H9 (cell line): ENCODE results near the gene UBL5. TPM values are rescaled to one million over a fixed set of nuclear protein-coding genes. Genes with fewer than 3 reads are reported as not detected.

Source experiments
- DNase-seq: peaks from one replicate; pipeline ENCODE4 v3.0.0-alpha.2; 2017
- H2AFZ ChIP-seq: one replicate; pipeline ENCODE4 v1.6.1; 2013; ENCODE audit warnings: mild to moderate bottlenecking, low read length, control low read depth, moderate library complexity
- H2AK5ac ChIP-seq: 2 replicates; pipeline ENCODE4 v1.6.1; 2013; ENCODE audit warnings: low read length, control low read depth, mixed read lengths; ENCODE audit not compliant: insufficient read length
- H2BK120ac ChIP-seq: one replicate; pipeline ENCODE4 v1.6.1; 2013; ENCODE audit warnings: low read depth, mild to moderate bottlenecking, low read length, control low read depth, inconsistent platforms; ENCODE audit not compliant: poor library complexity, severe bottlenecking
- H2BK12ac ChIP-seq: 2 replicates; pipeline ENCODE4 v1.6.1; 2013; ENCODE audit warnings: low read length, control low read depth, mixed read lengths, low read depth; ENCODE audit not compliant: insufficient read length
- H2BK15ac ChIP-seq: 2 replicates; pipeline ENCODE4 v1.6.1; 2013; ENCODE audit warnings: low read depth, low read length, control low read depth
- H2BK20ac ChIP-seq: one replicate; pipeline ENCODE4 v1.6.1; 2013; ENCODE audit warnings: low read depth, mild to moderate bottlenecking, low read length, control low read depth, inconsistent platforms; ENCODE audit not compliant: poor library complexity, severe bottlenecking
- H2BK5ac ChIP-seq: 2 replicates; pipeline ENCODE4 v1.6.1; 2013; ENCODE audit warnings: low read length, control low read depth, mixed read lengths; ENCODE audit not compliant: insufficient read length
- H3K14ac ChIP-seq: 2 replicates; pipeline ENCODE4 v1.6.1; 2013; ENCODE audit warnings: low read length, control low read depth; ENCODE audit not compliant: insufficient read depth
- H3K18ac ChIP-seq: 2 replicates; pipeline ENCODE4 v1.6.1; 2013; ENCODE audit warnings: low read depth, mild to moderate bottlenecking, mixed read lengths, low read length, control low read depth; ENCODE audit not compliant: insufficient read length
- H3K23ac ChIP-seq: 2 replicates; pipeline ENCODE4 v1.6.1; 2013; ENCODE audit warnings: low read length, control low read depth, mixed read lengths, low read depth; ENCODE audit not compliant: insufficient read length
- H3K23me2 ChIP-seq: 2 replicates; pipeline ENCODE4 v1.6.1; 2013; ENCODE audit warnings: low read depth, mild to moderate bottlenecking, mixed read lengths, low read length, control low read depth; ENCODE audit not compliant: insufficient read length, poor library complexity, severe bottlenecking
- H3K27ac ChIP-seq: 2 replicates; pipeline ENCODE4 v1.5.1; 2013; ENCODE audit warnings: low read length, control low read depth, mixed read lengths, low read depth; ENCODE audit not compliant: insufficient read length
- H3K27me3 ChIP-seq: 2 replicates; pipeline ENCODE4 v1.6.1; 2013; ENCODE audit warnings: low read length, control low read depth, inconsistent platforms; ENCODE audit not compliant: insufficient read depth
- H3K4ac ChIP-seq: 2 replicates; pipeline ENCODE4 v1.6.1; 2013; ENCODE audit warnings: low read depth, mild to moderate bottlenecking, control low read depth, inconsistent platforms, low read length, moderate library complexity
- H3K4me1 ChIP-seq: 2 replicates; pipeline ENCODE4 v1.6.1; 2013; ENCODE audit warnings: low read length, control low read depth, inconsistent platforms; ENCODE audit not compliant: insufficient read depth
- H3K4me2 ChIP-seq: 2 replicates; pipeline ENCODE4 v1.6.1; 2013; ENCODE audit warnings: low read length, control low read depth, mixed read lengths; ENCODE audit not compliant: insufficient read length, insufficient read depth
- H3K56ac ChIP-seq: 2 replicates; pipeline ENCODE4 v1.6.1; 2013; ENCODE audit warnings: low read depth, mild to moderate bottlenecking, mixed read lengths, low read length, control low read depth; ENCODE audit not compliant: insufficient read length
- H3K79me1 ChIP-seq: 2 replicates; pipeline ENCODE4 v1.6.1; 2013; ENCODE audit warnings: low read depth, mild to moderate bottlenecking, moderate library complexity, low read length, control low read depth, inconsistent platforms; ENCODE audit not compliant: insufficient read depth, poor library complexity, severe bottlenecking
- H3K79me2 ChIP-seq: 2 replicates; pipeline ENCODE4 v1.6.1; 2013; ENCODE audit warnings: low read length, control low read depth, inconsistent platforms; ENCODE audit not compliant: insufficient read depth
- H3K9ac ChIP-seq: 2 replicates; pipeline ENCODE4 v1.6.1; 2013; ENCODE audit warnings: low read length, control low read depth, mixed read lengths; ENCODE audit not compliant: insufficient read length; ENCODE audit errors: extremely low read depth
- H3K9me3 ChIP-seq: one replicate; pipeline ENCODE4 v1.6.1; 2013; ENCODE audit warnings: low read depth, low read length, inconsistent platforms; ENCODE audit not compliant: control insufficient read depth
- H3T11ph ChIP-seq: one replicate; pipeline ENCODE4 v1.6.1; 2013; ENCODE audit warnings: mild to moderate bottlenecking, low read length, control low read depth, inconsistent platforms
- H4K20me1 ChIP-seq: one replicate; pipeline ENCODE4 v1.6.1; 2013; ENCODE audit not compliant: control insufficient read depth, insufficient read length, insufficient read depth
- H4K5ac ChIP-seq: 2 replicates; pipeline ENCODE4 v1.6.1; 2013; ENCODE audit warnings: low read depth, mild to moderate bottlenecking, mixed read lengths, low read length, control low read depth; ENCODE audit not compliant: insufficient read length
- H4K8ac ChIP-seq: replicated peaks from 2 replicates; pipeline ENCODE4 v1.6.1; 2013; ENCODE audit warnings: low read length, control low read depth, mixed read lengths, low read depth; ENCODE audit not compliant: insufficient read length
- H4K91ac ChIP-seq: 2 replicates; pipeline ENCODE4 v1.6.1; 2013; ENCODE audit warnings: low read depth, mild to moderate bottlenecking, moderate library complexity, mixed read lengths, low read length, control low read depth; ENCODE audit not compliant: insufficient read length
- H3K27ac Mint-ChIP-seq, 3 experiments: 2 replicates in 2 of 3; 3 replicates in 1 of 3; pipeline ENCODE4 v1.8.0; 2020 to 2021; ENCODE audit warnings: mixed read lengths in 3 of 3, mild to moderate bottlenecking in 1 of 3, moderate library complexity in 1 of 3
- H3K27me3 Mint-ChIP-seq: 2 replicates; pipeline ENCODE4 v1.8.0; 2021; ENCODE audit warnings: low read depth, mild to moderate bottlenecking, moderate library complexity, mixed read lengths
- H3K36me3 Mint-ChIP-seq, 3 experiments: 2 replicates in 2 of 3; 3 replicates in 1 of 3; pipeline ENCODE4 v1.8.0; 2020 to 2021; ENCODE audit warnings: low read depth in 3 of 3, mixed read lengths in 3 of 3; ENCODE audit not compliant: insufficient read depth in 1 of 3
- H3K4me1 Mint-ChIP-seq, 2 experiments: 2 replicates each; pipeline ENCODE4 v1.8.0; 2020; ENCODE audit warnings: mixed read lengths in 2 of 2
- H3K4me3 Mint-ChIP-seq, 2 experiments: 2 replicates in 1 of 2; 3 replicates in 1 of 2; pipeline ENCODE4 v1.8.0; 2020 to 2021; ENCODE audit warnings: mild to moderate bottlenecking in 2 of 2, mixed read lengths in 2 of 2, moderate library complexity in 1 of 2
- H3K9me3 Mint-ChIP-seq, 2 experiments: 2 replicates in 1 of 2; 3 replicates in 1 of 2; pipeline ENCODE4 v1.8.0; 2020; ENCODE audit warnings: mild to moderate bottlenecking in 2 of 2, mixed read lengths in 2 of 2, moderate library complexity in 1 of 2
- CTCF ChIP-seq: fragments of 200-600 bp; sonication (generic); conservative IDR thresholded peaks from 3 replicates; pipeline ENCODE4 v1.8.0; 2021; ENCODE audit warnings: antibody characterized with exemption, mild to moderate bottlenecking
- WGBS: extraction: QIAGEN DNeasy Blood & Tissue Kit; methylation state at CpG from one replicate; pipeline ENCODE4 v1.1.7; 2013; ENCODE audit warnings: missing lambda C conversion rate, low lambda C conversion rate, mixed read lengths; ENCODE audit not compliant: insufficient read length; ENCODE audit errors: extremely low coverage; 5-methylcytosine and 5-hydroxymethylcytosine counted together
- total RNA-seq: library from RNA; stranded (reverse); gene quantifications from 2 replicates; pipeline ENCODE4 v1.2.1, GENCODE V29; 2021

Gene UBL5
- total RNA-seq, 1 experiment from 2014 or later, result 393 TPM

- Histone ChIP-seq H2BK120ac (no peak overlapping the region), H4K20me1 (no peaks in the 10 kb centered on the region), H3K4me1 (no peaks in the 10 kb centered on the region), H3K4ac (no peak overlapping the region), H4K5ac (no peak overlapping the region), H3K14ac (no peak overlapping the region), H3K18ac (no peak overlapping the region), H3K27me3 (no peaks in the 10 kb centered on the region), H2BK20ac (no peak overlapping the region), H3K9ac (no peak overlapping the region), H3K27ac (no peak overlapping the region), H2AK5ac (no peak overlapping the region), H3T11ph (no peak overlapping the region), H3K23ac (no peak overlapping the region), H4K8ac (no peak overlapping the region), H3K79me2 (no peaks in the 10 kb centered on the region; the same call in 1 of the 2 replicates), H4K91ac (no peak overlapping the region), H3K56ac (no peak overlapping the region), H2BK15ac (no peak overlapping the region), H3K4me2 (no peak overlapping the region), H3K23me2 (no peaks in the 10 kb centered on the region), H2BK12ac (no peak overlapping the region), H2BK5ac (no peak overlapping the region), H2AFZ (no peak overlapping the region), H3K79me1 (peaks cover 3% of the 10 kb centered on the region), H3K9me3 (no peaks in the 10 kb centered on the region)
- DNase-seq, result no peak
- peaks cover 8 to 10% of the 10 kb centered on the region in 2 experiments for H3K9me3 Mint-ChIP-seq
- H3K36me3 Mint-ChIP-seq, result peaks cover 31 to 59% (median 46%) of the 10 kb centered on the region in 3 experiments
- no peaks in the 10 kb centered on the region for H3K27me3 Mint-ChIP-seq
- no peak overlapping the region for H3K4me3 Mint-ChIP-seq
- no peak overlapping the region for H3K27ac Mint-ChIP-seq
- TF ChIP-seq CTCF, result no peak
- H3K4me1 Mint-ChIP-seq, result no peaks in the 10 kb centered on the region
- no CpG with 5 or more reads among the region's 21 CpGs for WGBS
These were observed 16.6 kb upstream of the UBL5 start for GRCh38 chr19:9811139-9811538.
